ENCODE results near the gene STAU1.

The STAU1 gene

DNA sequence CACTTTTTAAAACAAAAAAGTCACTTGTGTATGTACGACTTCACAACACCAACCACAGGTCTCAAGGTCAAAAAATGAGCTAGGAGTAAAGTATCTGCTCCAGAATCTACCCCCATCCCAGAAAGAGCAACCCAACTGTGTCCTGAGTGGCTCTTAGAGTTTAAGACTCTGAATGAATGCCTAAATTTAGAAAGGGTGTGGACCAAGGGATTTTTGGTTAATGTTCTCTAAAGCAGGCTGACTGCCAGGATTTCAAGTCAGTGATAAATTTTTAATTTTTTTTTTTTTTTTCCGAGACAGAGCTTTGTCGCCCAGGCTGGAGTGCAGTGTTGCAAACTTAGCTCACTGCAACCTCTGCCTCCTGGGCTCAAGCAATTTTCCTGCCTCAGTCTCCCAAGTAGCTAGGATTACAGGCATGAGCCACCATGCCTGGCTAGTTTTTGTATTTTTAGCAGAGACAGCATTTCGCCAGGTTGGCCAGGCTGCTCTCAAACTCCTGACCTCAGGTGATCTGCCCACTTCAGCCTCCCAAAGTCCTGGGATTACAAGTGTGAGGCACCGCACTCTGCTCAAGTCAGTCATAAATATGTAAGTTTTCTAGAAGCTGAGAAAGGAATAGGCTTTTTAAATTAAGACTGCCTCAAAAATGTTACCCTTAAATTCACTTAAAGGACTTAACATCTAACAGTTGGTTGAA is 20.2 kb downstream of the STAU1 start:
- peaks cover 48% of the 10 kb centered on the region for H3K4me1 ChIP-seq
- TF ChIP-seq Cebpa-rat (IDR thresholded peaks at IDR 0.05) = no peak
- no peak overlapping the region for H3K27ac ChIP-seq
- H3K27me3 ChIP-seq = no peaks in the 10 kb centered on the region
- H3K9me3 ChIP-seq = no peaks in the 10 kb centered on the region
- H3K9ac ChIP-seq = no peak overlapping the region
- H4K20me1 ChIP-seq = peaks cover 99% of the 10 kb centered on the region
- peaks cover 60% of the 10 kb centered on the region for H3K36me3 ChIP-seq
- peak overlapping the region; percentile 36 for H3K4me2 ChIP-seq
- H3K4me3 ChIP-seq = no peak overlapping the region

DNA sequence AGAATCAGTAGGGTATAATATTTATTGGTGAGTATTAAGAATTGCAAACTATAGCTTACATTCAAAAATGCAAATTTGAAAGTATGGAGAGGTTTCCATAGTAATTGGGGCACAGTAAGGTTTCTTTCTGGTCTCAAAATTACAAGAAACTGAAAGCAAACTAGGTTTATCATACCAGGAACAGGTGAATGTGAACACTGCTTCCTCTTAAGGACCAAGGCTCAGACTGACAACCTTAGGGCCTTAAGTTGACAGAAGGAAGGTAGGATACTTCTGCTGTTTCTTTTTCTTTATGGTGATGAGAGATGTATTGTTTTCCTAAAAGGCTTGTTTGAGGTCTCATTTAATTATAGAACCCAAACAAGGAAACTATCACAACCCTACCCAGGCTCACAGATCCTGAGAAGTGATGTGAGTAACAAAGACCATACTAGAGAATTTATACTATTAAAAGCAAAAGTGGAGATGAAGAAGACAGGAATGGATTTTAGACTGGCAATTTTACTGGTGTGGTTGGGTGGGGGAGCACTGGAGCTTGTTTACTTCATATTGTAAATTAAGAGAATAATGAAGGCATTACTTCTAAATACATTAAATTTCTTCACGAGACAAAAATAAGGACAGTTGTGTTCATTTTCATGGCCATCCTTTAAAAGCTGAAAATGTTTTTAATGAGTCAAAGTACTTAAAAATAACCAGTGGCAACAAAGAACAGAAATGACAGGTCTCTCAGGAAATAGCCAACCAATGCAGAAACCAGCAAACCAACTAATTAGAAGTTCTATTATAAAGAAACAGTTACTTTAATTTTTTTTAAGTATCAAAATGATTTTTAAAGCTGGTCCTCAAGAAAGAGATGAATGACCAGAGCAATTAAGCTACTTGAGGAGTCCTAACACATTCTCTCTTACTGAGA is 21.3 kb downstream of the STAU1 start:
- H3K9ac ChIP-seq = no peak overlapping the region
- H3K36me3 ChIP-seq = peaks cover 56% of the 10 kb centered on the region
- no peak for TF ChIP-seq Cebpa-rat (IDR thresholded peaks at IDR 0.05)
- H3K27ac ChIP-seq = no peak overlapping the region
- H3K9me3 ChIP-seq = no peaks in the 10 kb centered on the region
- H3K4me2 ChIP-seq = peak overlapping the region; percentile 36; the same call in 1 of the 2 replicates
- H3K27me3 ChIP-seq = no peaks in the 10 kb centered on the region
- H4K20me1 ChIP-seq = peaks cover 99% of the 10 kb centered on the region
- peaks cover 58% of the 10 kb centered on the region for H3K4me1 ChIP-seq
- no peak overlapping the region for H3K4me3 ChIP-seq

GRCh38 chr20:49165611-49166010 is 22.5 kb downstream of the STAU1 start:
- Histone ChIP-seq H3K27me3 (no peaks in the 10 kb centered on the region), H3K4me3 (no peak overlapping the region), H3K4me2 (no peak overlapping the region), H4K20me1 (peaks cover 99% of the 10 kb centered on the region), H3K36me3 (peaks cover 57% of the 10 kb centered on the region), H3K4me1 (peaks cover 62% of the 10 kb centered on the region), H3K9me3 (no peaks in the 10 kb centered on the region), H3K9ac (no peak overlapping the region), H3K27ac (no peak overlapping the region)
- no peak for TF ChIP-seq Cebpa-rat (IDR thresholded peaks at IDR 0.05)

GRCh38 chr20:49163696-49164095 is 24.4 kb downstream of the STAU1 start:
- TF ChIP-seq Cebpa-rat (IDR thresholded peaks at IDR 0.05) = no peak
- Histone ChIP-seq H3K27ac (no peak overlapping the region), H3K27me3 (no peaks in the 10 kb centered on the region), H3K4me3 (no peak overlapping the region), H3K4me1 (peaks cover 44% of the 10 kb centered on the region), H3K4me2 (peak overlapping the region; percentile 30), H4K20me1 (peaks cover 99% of the 10 kb centered on the region), H3K36me3 (peaks cover 67% of the 10 kb centered on the region), H3K9ac (no peak overlapping the region), H3K9me3 (no peaks in the 10 kb centered on the region)

DNA sequence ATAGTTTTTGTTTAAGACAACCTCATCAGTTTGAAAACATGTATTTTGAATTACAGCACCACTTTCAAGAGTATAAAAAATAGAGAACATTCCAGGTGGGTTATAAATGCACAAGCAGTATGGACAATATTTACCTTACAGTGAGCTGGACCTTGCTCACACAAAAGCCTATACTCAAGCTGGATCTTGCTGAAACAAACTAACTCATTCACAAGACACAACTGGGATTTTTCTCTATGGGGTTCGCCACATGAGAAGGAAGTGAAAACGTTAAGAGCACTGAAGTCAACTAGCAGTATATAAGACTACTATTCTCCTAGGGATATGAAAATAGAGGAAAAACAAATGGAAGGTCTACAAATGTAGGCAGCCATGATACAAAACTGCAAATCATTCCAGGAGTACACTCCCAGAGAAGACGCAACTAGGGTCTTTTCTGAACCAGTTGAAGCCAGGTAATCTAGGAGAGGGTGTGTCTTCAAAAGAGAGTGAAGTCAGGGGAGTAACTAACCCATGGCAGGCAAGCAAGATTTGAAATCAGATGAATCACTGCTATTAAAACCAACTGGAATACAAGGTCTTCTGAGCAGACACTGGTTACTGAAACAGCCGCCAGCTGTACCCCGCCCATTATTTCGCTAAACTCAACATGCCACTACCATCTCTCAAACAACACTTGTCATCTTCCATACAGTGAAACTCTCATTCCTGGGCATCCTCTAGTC is 26.5 kb downstream of the STAU1 start:
- Histone ChIP-seq H3K4me2 (no peak overlapping the region), H4K20me1 (peaks cover 99% of the 10 kb centered on the region), H3K9me3 (no peaks in the 10 kb centered on the region), H3K27me3 (no peaks in the 10 kb centered on the region), H3K4me1 (peaks cover 23% of the 10 kb centered on the region), H3K9ac (no peak overlapping the region), H3K4me3 (no peak overlapping the region), H3K36me3 (peaks cover 88% of the 10 kb centered on the region), H3K27ac (no peak overlapping the region)
- TF ChIP-seq Cebpa-rat (IDR thresholded peaks at IDR 0.05) = no peak

DNA sequence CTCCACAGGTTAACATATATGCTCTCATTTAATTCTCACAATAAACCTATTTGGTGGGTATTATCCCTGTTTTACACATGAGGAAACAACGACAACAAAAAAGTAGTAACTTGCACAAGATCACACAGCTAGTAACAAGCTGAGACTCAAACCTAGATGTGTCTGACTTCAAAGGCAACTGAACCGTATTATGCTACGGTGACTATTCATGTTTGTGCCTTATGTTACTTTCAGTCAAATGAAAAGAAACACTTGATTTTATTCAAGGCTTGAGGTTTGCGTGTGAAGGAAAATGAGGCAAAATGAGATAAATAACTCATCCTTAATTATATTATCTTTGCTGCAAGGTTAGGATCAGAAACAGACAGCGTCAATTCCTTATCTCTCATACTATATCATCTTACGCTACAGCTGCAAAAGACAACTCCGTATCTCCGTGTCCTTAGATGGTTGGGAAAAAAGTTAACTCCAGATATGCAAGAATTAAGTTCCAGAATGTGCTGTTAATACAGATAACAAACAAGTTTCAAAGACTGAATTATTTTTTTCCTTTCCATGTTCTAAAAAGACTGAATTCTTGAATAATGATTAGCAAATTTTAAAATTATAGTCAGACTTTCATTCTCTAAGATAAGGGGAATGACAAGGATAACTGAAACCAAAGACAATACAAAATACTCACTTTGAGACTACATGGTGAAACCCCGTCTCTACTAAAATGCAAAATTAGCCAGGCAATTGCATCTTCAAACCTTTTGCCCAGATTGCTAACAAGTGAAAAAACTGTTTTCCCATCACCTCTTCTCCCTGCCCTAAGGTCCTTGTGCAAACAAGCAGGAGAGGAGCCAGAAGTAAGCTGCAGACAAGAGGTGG is 27.8 kb downstream of the STAU1 start:
- H3K36me3 ChIP-seq = peaks cover 87% of the 10 kb centered on the region
- no peak overlapping the region for H3K27ac ChIP-seq
- no peaks in the 10 kb centered on the region for H3K27me3 ChIP-seq
- no peak overlapping the region for H3K9ac ChIP-seq
- no peak overlapping the region for H3K4me3 ChIP-seq
- no peaks in the 10 kb centered on the region for H3K9me3 ChIP-seq
- H4K20me1 ChIP-seq = peaks cover 99% of the 10 kb centered on the region
- no peak for TF ChIP-seq Cebpa-rat (IDR thresholded peaks at IDR 0.05)
- H3K4me2 ChIP-seq = no peak overlapping the region
- peaks cover 23% of the 10 kb centered on the region for H3K4me1 ChIP-seq

- no peaks in the 10 kb centered on the region for H3K27me3 ChIP-seq
- peaks cover 99% of the 10 kb centered on the region for H4K20me1 ChIP-seq
- H3K9ac ChIP-seq = no peak overlapping the region
- H3K27ac ChIP-seq = no peak overlapping the region
- H3K9me3 ChIP-seq = no peaks in the 10 kb centered on the region
- peaks cover 6% of the 10 kb centered on the region; the same call in 1 of the 2 replicates for H3K4me1 ChIP-seq
- no peak overlapping the region for H3K4me3 ChIP-seq
- H3K36me3 ChIP-seq = peaks cover 94% of the 10 kb centered on the region
- H3K4me2 ChIP-seq = no peak overlapping the region
- TF ChIP-seq Cebpa-rat (IDR thresholded peaks at IDR 0.05) = no peak
Observed at GRCh38 chr20:49157146-49157545, 31.0 kb downstream of the STAU1 start.

- Histone ChIP-seq H3K4me2 (no peak overlapping the region), H3K9ac (no peak overlapping the region), H3K36me3 (peaks cover 94% of the 10 kb centered on the region), H3K27me3 (no peaks in the 10 kb centered on the region), H3K27ac (no peak overlapping the region), H4K20me1 (peaks cover 96% of the 10 kb centered on the region), H3K9me3 (no peaks in the 10 kb centered on the region), H3K4me1 (0 out of 2 replicates have a peak, but pooled peaks cover under 1% of the 10 kb centered on the region), H3K4me3 (no peak overlapping the region)
- TF ChIP-seq Cebpa-rat (IDR thresholded peaks at IDR 0.05) = no peak
Observed at GRCh38 chr20:49156481-49156880, 31.7 kb downstream of the STAU1 start.

DNA sequence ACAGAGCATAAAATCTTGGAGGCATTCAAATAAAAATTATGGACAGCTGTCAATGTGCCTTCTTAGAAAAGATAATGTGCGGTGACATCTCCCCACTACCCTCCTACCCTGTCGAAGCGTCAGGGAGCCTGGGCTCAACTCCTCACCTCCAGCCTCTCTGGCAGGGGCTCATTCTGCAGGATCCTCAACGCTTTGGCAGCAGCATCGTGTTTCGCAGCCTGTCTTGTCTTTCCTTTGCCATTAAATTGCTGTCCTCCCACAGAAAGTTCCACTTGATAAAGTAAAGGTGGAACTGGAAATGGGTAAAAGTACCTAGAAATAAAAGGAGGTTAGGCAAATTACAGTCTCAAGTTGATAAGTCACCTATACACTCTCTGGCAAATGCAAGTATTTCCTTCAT is 36.7 kb downstream of the STAU1 start:
- H3K9ac ChIP-seq = no peak overlapping the region
- TF ChIP-seq Cebpa-rat (IDR thresholded peaks at IDR 0.05) = no peak
- H3K4me1 ChIP-seq = no peaks in the 10 kb centered on the region
- H3K4me3 ChIP-seq = no peak overlapping the region
- no peaks in the 10 kb centered on the region for H3K9me3 ChIP-seq
- H3K4me2 ChIP-seq = no peak overlapping the region
- H3K36me3 ChIP-seq = peaks cover 94% of the 10 kb centered on the region
- H4K20me1 ChIP-seq = peaks cover 75% of the 10 kb centered on the region
- H3K27ac ChIP-seq = no peak overlapping the region
- H3K27me3 ChIP-seq = no peaks in the 10 kb centered on the region
